ENCODE data around the gene NAGPA.

DNA sequence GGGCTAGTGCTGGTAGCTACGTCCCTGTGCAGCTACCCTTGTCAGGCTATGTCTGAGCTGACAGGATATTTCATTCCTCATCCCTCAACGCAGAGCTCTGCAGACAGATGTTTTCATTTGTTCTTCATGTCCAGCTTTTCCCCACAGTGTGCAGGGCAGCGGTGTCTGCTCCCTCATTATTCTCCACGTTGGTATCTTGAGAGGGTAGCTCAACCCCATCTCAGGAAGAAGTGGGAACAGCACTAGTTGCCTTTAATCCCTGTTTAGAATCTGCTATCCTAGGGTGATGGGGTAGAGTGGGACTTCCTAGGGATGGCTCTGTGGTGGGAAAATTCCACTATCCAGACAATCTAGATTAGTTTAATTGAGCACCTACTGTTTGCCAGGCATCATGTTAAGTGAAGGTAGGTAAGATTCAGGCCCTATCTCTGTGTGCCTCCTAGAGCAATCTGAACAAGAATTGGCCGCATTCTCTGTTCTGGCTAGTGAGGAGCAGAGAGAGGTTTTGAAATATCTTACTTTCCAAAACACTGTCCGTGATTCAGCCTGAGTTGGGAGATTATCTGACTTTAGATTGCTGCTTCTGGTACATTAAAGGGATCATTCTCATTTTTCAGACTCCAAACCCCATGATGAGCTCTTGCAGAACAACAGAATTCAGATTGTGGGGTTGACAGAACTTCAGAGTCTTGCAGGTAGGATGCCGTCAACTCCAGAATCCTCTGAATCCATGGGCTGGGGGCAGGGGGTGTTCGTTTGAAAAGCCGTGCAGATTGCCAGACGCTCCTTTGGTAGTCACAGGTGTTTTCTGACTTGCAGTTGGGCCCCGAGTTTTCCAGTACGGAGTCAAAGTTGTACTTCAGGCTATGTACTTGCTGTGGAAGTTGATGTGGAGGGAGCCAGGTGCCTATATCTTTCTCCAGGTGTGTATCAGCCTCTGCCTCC is 38.9 kb upstream of the NAGPA start:
- TF ChIP-seq, protein P1, sequence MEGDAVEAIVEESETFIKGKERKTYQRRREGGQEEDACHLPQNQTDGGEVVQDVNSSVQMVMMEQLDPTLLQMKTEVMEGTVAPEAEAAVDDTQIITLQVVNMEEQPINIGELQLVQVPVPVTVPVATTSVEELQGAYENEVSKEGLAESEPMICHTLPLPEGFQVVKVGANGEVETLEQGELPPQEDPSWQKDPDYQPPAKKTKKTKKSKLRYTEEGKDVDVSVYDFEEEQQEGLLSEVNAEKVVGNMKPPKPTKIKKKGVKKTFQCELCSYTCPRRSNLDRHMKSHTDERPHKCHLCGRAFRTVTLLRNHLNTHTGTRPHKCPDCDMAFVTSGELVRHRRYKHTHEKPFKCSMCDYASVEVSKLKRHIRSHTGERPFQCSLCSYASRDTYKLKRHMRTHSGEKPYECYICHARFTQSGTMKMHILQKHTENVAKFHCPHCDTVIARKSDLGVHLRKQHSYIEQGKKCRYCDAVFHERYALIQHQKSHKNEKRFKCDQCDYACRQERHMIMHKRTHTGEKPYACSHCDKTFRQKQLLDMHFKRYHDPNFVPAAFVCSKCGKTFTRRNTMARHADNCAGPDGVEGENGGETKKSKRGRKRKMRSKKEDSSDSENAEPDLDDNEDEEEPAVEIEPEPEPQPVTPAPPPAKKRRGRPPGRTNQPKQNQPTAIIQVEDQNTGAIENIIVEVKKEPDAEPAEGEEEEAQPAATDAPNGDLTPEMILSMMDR (IDR thresholded peaks at IDR 0.05): no peak
- no peak for TF ChIP-seq POLR2A (IDR thresholded peaks at IDR 0.05)

Data from esophagus squamous epithelium (tissue), 4 donors.